Hematopoietic multipotent progenitor cell treated with erythropoietin and hydrocortisone succinate and interleukin-3 and kit ligand, for 8 days (in vitro differentiated cells): ENCODE data around the gene PIK3R6.
A peak's percentile ranks its signal among the peaks of the same experiment; 100 is the strongest.

Experiments
- DNase-seq: peaks from one replicate; pipeline ENCODE4 v3.0.0-alpha.2; 2015

Gene PIK3R6

DNA sequence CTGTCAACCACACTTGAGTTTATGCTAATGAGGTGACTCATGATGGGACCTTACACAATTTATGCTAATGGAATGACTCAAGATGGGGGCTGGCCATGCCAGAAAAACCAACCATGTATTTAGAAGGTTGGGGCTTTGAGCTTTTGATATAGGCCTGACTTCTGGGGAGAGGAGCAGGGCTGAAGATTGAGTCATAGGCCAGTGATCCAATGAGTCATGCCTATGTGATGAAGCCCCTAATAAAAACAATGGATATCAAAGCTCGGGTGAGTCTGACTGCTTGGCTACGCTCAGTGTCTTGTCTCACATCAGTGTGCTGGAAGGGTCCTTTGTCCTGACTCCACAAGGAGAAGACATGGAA lies 75.6 kb downstream of the PIK3R6 start:
- DNase-seq = no peak

DNA sequence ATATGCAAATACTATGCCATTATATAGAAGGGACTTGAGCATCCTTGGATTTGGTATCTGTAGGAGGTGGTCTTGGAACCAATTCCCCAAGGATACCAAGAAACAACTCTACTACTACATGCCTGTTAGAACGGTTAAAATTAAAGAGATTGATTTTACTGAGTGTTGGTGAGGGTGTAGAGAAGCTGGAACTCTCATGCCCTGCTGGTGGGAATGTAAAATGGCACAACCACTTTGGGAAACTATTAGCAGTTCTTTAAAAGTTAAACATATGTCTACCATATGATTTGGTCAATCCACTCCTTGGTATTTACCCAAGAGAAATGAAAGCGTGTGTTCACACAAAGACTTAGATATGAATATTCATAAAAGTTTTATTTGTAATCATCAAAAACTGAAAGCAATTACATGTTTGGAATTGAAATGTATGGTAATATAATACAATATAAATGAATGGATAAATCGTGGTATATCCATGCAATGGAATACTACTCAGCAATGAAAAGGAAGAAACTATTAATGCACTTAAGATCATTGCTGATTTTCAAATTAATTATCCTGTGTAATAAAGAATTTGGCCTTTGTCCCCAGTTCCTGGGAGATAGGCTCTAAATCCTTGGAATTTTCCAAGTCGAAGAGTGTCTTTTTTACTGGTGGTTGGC lies 76.1 kb downstream of the PIK3R6 start:
- no peak for DNase-seq

DNA sequence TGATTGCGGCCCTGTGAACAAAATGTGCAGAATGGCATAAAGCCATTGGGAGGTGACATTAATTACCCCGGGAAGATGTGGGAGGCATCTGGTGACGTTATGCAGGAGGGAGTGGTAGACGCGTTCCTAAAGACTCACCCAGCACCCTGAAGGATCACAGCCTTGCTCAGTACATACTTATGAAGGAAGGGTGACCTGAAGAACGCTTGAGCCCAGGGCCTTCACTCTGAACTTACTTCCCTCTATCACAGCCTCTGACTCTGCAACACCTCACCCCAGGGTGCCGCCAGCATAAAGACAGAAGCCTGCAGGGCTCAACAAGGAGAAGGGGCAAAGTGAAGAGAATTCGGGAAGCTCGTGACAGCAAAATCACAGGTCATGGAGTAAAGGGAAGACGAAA lies 77.7 kb downstream of the PIK3R6 start:
- no peak for DNase-seq

DNA sequence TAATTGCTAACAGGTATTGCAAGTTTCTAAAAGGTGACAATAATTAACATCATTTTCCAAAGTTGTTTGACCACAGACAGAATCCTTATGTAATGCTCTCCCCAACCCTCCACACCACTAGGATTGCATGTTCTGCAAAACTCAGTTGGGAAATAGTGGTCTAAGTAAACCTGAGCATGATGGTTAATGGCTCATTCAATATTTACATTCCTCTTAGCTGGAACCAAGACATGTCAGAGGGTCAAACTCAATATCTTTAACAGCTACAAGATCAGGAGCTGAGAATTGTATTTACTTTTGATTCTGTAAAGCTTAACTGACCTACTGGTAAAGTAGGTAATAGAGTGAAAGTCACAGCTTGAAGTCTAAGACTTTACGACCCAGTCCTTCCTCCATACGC lies 78.5 kb downstream of the PIK3R6 start:
- no peak for DNase-seq

DNA sequence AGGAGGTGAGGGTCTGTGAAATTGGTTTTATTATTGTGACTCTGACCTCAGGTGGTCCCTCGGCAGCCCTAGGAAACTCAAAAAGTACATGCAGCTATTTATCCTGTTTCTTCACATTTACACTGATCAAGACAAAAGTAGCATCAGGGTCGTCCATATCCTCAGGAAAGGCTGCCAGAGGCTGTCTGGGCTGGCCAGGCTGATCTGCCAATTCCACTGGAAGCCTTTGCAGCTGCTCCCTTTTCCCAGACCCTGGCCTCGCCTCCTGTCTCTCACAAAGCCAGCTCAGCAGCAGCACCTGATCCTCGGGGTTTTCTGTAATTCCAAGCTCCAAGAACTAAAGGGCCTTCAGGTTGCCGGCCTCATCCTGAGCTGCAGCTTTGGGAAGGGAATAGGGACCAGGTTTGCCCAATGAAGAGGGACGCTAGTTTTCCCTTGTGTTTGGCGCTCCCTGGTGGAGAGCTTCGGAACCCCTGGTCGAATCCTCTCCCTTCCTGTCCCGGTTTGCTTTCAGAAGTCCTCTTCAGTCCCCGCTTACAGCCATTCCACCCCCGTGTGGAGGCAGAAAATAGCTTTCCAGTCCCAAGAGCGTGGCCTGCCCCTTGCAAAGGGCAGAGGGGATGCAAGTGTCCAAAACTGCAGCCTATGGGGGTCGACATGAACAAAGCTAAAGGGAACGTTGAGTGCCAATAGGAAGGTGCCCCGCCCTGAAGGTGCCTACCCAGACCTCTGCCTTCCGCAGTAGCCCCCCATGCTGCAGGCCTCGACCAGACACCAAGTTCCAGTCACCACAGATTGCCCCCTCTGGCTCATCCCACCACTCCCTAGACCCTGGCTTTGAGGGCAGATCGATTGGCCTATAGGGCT lies 81.7 kb downstream of the PIK3R6 start:
- DNase-seq = peak; percentile 69

DNA sequence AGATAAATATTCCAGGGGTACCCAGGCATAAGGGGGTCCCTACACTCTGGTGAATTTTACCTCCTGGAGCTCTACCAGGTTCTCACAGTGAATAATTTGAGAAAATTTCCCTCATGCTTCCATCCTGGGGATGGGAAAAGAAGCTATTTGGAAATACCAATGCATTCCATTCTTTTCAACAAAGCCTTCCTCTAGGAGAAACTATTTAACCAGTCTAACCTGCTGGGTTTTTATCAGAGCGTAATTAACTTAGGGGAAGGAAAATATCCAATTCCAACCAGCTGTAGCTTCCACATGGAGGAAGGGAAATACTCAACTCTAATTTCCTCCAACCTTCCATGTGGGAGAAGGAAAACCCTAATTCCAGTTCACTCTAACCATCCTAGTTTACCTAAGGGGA lies 85.3 kb downstream of the PIK3R6 start:
- no peak for DNase-seq

DNA sequence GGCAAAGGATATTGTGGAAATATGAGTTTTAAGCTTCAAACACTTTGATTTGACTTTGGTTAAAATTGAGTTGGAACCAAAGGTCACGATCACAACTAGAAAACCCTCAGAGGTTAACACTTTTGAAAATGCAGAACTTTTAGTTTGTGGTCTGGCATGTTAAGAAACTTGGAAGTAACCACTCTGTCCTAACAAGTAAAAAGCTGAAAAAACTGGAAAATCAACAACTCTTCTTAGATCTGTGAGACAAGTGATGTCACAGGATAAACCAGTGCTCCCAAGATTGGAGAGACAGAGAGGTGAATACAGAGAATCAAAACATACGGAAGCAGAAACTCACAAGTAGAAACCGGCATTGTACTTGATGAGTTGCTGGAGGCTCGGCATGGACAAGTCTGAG lies 85.7 kb downstream of the PIK3R6 start:
- no peak for DNase-seq

DNA sequence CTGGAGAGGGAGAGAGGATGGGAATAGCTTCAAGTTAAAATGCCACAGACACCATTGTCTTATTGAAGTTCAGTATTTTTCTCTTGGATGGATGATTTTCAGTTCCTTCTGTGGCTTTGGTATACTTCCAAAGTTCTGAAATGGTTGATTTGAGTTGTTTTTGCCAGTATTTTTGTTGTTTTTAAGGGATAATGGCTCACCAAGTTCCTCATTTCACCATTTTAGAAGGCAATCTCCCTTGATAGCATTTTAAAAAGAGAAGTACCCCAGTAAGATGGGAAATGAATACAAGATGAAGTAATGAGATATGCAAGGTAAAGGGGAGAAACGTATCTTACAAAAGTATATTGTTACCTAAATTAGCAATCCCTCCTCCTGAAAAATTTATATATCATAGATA lies 90.6 kb downstream of the PIK3R6 start:
- no peak for DNase-seq

DNA sequence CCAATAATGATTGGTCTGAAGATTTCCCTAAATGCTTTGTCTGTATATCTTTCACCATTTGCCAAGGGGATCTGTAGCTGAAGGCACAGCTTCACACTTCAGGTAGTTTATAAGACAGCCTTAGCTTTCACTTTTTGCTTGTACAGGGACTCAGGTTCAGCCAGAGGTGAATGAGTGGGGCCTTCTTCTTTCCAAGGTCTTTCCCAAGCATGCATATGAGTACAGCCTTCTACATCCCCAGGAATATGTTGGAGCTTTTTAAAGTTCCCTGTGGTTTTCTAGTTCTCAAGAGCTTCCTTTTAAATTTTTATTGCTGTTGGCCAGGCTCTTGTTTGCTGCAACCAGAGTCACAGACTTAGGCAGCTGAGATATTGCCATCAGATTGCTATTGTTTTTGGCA lies 91.2 kb downstream of the PIK3R6 start:
- DNase-seq = no peak

DNA sequence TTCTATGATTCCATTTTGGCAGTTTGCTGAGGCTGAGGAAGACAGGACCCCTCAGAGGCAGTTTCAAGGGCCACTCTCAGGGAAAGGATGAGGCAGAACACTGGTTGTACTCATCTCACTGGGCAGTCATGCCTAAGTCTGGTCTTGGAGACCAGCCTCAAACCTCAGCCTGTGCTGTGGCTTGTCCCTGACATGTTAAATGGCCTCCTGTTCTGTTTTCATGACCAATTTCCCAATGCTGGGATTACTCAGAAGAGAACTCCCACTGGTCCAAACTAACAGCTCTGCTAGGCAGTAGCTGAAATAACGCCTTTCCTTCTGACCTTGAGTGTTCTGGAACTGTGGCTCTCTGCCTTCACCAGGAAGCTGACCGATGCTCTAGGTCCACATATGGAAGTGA lies 100.7 kb downstream of the PIK3R6 start:
- no peak for DNase-seq

DNA sequence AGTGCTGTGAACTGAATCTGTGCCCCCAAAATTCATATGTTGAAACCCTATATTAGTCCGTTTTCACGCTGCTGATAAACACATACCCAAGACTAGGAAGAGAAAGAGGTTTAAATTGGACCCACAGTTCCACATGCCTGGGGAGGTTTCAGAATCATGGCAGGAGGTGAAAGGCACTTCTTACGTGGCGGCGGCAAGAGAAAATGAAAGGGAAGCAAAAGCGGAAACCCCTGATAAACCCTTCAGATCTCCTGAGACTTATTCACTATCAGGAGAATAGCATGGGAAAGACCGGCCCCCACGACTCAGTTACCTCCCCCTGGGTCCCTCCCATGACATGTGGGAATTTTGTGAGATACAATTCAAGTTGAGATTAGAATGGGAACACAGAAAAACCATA lies 105.5 kb downstream of the PIK3R6 start:
- DNase-seq = no peak

DNA sequence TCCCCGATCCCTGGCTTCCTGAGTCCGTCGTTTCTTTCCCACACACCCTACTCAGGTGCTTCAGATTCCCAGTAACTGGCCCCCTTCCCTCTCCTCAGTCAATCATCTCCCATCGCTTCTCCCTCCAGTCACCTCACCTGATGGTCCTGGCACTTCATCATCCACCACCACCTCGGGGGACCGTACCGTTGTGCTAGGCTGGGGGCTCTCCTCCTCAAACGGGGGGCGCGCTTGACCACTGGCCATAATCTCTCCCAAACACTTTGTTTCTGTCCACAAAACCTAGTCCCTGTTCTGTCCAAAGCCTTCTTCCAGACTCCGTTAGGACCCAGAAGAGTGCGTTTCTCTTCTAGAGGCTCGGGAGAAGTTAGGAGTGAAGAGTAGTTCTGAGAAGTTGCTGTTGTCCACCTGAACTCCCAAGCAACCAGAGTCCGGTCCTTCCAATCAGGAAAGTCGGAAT lies 109.3 kb downstream of the PIK3R6 start, which contains the start of gene SPDYE4:
SPDYE4 (minus strand) TSS at position 410 of the 460 bp plus-strand sequence; CDS start at position 246, 164 bp downstream.
- DNase-seq = no peak

DNA sequence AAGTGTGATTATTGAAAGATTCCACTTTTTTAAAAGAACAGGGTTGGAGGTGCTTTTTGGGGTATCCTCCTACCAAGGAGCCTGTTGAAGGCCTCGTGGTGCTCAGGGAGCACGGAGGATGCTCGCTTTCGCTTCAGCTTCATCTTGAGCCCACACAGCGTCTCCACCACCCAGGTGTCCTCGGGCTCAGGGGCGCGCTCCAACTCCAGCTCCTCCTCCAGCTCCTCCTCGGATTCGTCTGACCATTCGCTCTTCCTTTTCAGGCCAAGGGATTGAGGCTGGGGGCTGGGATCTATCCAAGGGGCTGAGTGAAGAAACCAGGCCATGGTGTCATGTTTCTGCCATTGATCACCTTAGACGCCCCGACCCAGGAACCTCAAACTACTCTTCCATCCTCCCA lies 110.3 kb downstream of the PIK3R6 start:
- no peak for DNase-seq

DNA sequence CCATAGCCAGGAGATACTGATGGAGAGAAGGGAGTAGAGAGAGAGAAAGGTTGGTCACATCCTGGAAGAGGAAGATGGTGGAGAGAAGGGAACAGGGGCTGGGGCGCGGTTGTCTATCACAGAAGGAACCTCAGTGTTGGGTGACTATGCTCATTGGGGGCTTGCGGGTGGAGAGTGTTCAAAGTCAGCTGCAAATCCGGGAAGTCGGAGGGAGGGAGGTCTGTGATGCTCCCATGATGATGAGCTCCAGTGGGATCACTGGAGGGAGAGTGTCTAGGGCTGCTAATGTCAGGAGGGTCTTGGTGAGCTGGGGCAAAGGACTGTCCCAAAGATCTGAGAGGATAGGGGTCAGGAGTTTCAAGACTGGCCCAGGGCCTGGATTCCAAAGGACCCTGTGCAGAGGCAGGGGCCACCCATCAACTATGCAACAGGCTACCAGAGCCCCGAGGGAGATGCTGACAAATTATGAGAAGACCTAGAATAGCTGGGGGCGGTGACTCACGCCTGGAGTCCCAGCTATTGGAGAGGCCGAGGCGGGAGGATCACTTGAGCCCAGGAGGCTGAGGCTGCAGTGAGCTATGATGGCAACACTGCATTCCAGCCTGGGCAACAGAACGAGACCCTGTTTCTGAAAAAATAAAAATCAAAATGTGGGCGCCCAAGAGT lies 111.8 kb downstream of the PIK3R6 start:
- DNase-seq = no peak

DNA sequence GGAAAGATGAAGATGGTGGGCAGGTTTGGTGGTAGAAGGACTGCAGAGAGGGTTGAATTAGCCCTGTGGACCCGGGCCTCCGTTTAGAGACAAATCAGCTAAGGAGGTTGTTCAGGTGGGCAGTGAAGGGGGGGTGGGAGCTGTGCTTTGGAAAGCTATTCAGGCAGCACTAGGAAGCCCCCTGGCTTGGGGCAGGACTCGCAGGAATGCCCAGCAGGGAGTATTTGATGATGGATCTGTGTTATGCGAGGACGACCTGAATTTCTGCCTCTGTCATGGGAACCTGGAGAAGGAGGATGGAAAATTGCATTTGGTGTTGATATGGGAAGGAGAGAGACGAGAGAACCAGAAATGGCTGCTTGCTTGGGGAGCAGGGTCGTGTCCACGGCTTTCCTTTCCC lies 112.6 kb downstream of the PIK3R6 start:
- no peak for DNase-seq

DNA sequence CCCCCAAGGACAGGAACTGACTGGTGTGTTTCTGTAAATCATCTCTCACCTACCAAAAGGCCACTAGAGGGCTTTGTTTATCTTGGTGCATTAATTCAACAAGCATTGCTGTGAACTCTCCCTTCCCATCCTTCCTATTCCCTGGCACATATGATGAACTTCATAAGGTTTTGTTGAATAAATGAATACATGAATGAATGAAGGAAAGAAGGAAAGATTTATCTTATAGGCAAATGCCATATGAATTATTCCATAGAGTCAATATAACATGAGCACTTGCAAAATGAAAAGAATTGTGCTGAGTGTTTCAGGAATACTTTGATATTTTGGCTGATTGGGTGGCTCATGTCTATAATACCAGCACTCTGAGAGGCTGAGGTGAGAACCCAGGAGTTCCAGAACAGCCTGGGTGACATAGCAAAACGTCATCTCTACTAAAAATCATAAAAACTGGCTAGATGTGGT lies 113.5 kb downstream of the PIK3R6 start:
- peak; percentile 43 for DNase-seq

DNA sequence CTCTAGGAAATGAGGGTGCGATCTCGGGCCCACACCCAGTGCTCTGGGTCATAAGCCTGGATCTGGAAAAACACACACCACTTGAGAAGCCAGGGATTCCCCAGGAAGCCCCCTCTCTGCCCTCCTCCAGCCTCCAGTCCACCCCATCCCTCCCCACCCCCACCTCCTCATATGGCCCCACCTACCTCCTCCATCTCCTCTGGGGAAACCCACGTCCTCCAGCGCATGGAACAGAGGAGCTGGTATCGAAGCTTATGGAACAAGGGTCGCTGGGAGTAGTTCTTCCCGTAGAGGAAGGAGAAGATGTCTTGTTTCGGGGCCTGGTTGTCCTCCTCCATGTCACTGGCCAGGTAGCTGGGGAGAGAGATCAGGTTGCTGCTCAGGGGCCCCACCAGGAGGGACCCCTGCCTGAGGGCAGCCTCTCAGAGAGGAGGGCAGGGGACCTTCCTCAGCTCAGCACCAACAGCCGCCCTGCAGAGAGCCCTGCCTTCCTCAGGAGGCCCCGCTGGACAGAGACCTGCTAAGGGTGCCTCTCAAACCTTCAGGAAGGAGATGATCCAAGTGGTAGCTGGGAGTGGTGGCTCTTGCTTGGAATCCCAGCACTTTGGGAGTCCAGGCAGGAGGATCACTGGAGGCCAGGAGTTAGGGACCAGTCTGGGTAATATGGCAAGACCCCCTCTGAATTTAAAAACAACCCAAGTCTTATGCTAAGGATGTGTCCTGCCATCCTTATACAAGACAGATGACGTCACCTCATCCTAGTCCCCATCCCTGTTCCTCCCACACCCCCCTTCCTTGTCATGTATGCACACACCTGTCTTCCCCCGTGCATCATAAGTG lies 114.1 kb downstream of the PIK3R6 start:
- no peak for DNase-seq
